ENCODE measurements around the gene NFRKB.
A peak's percentile ranks its signal among the peaks of the same experiment; 100 is the strongest.
"Not testable (repeated sequence)": the region's sequence is repeated elsewhere in the genome, so short reads cannot be mapped to it uniquely, and the experiment has no call there.

Gene NFRKB

GRCh38 chr11:129896062-129896461 lies 684 bp upstream of the NFRKB start:
- intact Hi-C loops (cut with DNase I) = loop anchor here (10.0 kb wide), 1 partner anchor 109 kb away; the partner anchor contains the start of gene PRDM10
- peak in 1 of 10 donors; percentile 21 for DNase-seq

GRCh38 chr11:129894278-129895125 lies 876 bp downstream of the NFRKB start:
- intact Hi-C loops (cut with DNase I) = loop anchor here (10.0 kb wide), 1 partner anchor 110 kb away; the partner anchor contains the start of gene PRDM10
- no peak for DNase-seq

GRCh38 chr11:129888451-129888850 lies 6.9 kb downstream of the NFRKB start:
- DNase-seq = no peak
- intact Hi-C loops (cut with DNase I) = no loop called here

GRCh38 chr11:129885381-129885780 lies 10.0 kb downstream of the NFRKB start:
- intact Hi-C loops (cut with DNase I) = no loop called here
- DNase-seq = no peak

- intact Hi-C loops (cut with DNase I) = no loop called here
Measured at GRCh38 chr11:129884581-129884980, 10.8 kb downstream of the NFRKB start.

GRCh38 chr11:129881570-129882170 lies 13.7 kb downstream of the NFRKB start:
- DNase-seq = peak in 5 of 10 donors; percentile 22 to 91 (median 54)
- intact Hi-C loops (cut with DNase I) = no loop called here

More at GRCh38 chr11:129884581-129884980, 10.8 kb downstream of the NFRKB start:
- no peak for DNase-seq

GRCh38 chr11:129880311-129880710 lies 15.1 kb downstream of the NFRKB start:
- intact Hi-C loops (cut with DNase I) = no loop called here
- DNase-seq = no peak

- no peak for DNase-seq
- intact Hi-C loops (cut with DNase I) = no loop called here
Measured at GRCh38 chr11:129871914-129872313, 23.5 kb downstream of the NFRKB start.

- intact Hi-C loops (cut with DNase I); DNase-seq: not testable (repeated sequence)
Measured at GRCh38 chr11:129868626-129869025, 26.8 kb downstream of the NFRKB start.

- intact Hi-C loops (cut with DNase I) = no loop called here
- no peak for DNase-seq
Measured at GRCh38 chr11:129866311-129866710, 29.1 kb downstream of the NFRKB start.

- no peak for DNase-seq
- intact Hi-C loops (cut with DNase I) = no loop called here
Measured at GRCh38 chr11:129865701-129866100, 29.7 kb downstream of the NFRKB start.

- no peak for DNase-seq
- intact Hi-C loops (cut with DNase I) = no loop called here
Measured at GRCh38 chr11:129864811-129865210, 30.6 kb downstream of the NFRKB start.

- intact Hi-C loops (cut with DNase I) = no loop called here
- no peak for DNase-seq
Measured at GRCh38 chr11:129861702-129862522, 33.5 kb downstream of the NFRKB start.

GRCh38 chr11:129856036-129856435 lies 39.3 kb downstream of the NFRKB start:
- no peak for DNase-seq
- intact Hi-C loops (cut with DNase I) = no loop called here

GRCh38 chr11:129855086-129855485 lies 40.3 kb downstream of the NFRKB start:
- intact Hi-C loops (cut with DNase I) = no loop called here

GRCh38 chr11:129854232-129854805 lies 41.1 kb downstream of the NFRKB start:
- intact Hi-C loops (cut with DNase I) = no loop called here
- no peak for DNase-seq

More at GRCh38 chr11:129855086-129855485, 40.3 kb downstream of the NFRKB start:
- DNase-seq = no peak

GRCh38 chr11:129853518-129854231 lies 41.7 kb downstream of the NFRKB start:
- intact Hi-C loops (cut with DNase I) = no loop called here
- DNase-seq = no peak

- DNase-seq = no peak
- intact Hi-C loops (cut with DNase I) = no loop called here
Measured at GRCh38 chr11:129852125-129852740, 43.1 kb downstream of the NFRKB start.

GRCh38 chr11:129849447-129850130 lies 45.8 kb downstream of the NFRKB start:
- DNase-seq = no peak
- intact Hi-C loops (cut with DNase I) = no loop called here

Measured in posterior cingulate gyrus (tissue), 11 donors.